GM19452 (cell line): Measurements from ENCODE around the gene PLAGL1.
A peak's percentile ranks its signal among the peaks of the same experiment; 100 is the strongest.
"Not testable (repeated sequence)": the region's sequence is repeated elsewhere in the genome, so short reads cannot be mapped to it uniquely, and the experiment has no call there.

Experiments used
- ATAC-seq: cut with Tn5 transposase; IDR thresholded peaks from one replicate; pipeline ENCODE4 v1.9.1; 2021; ENCODE audit not compliant: unreplicated experiment

The PLAGL1 gene

DNA sequence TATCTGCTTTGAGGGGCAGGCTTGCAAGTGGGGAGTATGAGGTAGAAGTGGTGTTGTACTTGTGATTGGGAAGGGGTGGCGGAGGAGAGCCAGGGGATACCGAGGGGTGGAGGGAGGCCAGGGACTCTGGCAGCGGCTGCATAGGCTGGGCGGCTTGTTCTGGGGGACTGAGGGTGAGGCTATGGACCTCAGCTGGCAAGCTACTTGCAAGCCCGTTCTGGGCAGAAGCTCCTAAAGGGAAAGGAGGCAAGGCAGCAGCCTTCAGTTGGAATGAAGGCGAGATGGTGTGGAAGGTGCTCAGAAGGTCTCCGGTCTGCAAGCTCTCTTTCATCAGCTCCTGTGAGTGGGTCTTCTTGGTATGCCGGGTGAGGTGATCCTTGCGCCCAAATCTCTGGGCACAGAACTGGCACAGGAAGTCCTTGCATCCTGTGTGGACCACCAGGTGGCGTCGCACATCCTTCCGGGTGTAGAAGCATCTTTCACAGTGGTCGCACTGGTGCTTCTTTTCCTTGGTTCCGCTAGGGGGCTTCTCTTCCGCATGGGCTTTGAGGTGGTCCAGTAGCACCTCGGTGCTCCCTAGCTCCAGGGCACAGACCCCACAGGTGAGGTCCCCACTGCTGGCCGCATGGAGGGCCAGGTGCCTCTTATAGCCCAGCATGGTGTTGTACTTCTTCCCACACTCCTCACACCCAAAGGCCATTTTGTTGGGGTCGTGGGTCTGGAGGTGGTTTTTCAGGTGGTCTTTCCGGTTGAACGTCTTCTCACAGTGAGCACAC, 66.0 kb downstream of the PLAGL1 start:
- peak; percentile 61 for ATAC-seq

DNA sequence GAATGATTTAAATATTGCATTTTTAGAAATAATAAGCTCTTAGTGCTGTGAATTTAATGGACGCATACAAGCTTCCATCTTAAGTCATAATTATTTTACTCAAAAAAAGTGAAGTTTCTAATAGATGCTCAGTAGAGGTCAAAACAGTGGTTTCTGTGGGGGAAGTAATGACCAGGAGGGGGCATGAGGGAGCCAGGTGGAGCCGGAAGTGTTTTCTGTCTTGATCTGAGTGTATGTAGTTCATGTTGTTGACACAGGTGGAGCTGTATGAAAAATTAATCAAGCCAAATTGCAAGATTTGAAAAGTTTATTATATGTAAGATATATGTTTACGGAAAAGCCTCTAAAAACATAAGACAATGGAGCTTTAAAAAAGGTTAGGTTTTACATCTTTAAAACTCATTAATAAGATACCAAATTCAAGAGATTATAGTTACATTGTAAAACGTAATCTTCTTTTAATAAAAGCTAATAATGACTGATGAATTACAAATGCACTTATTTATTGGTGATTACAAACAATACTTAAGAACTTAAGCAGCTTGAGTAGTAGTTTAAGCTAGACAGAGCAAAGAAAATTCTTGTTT, 68.0 kb downstream of the PLAGL1 start:
- peak; percentile 98 for ATAC-seq

DNA sequence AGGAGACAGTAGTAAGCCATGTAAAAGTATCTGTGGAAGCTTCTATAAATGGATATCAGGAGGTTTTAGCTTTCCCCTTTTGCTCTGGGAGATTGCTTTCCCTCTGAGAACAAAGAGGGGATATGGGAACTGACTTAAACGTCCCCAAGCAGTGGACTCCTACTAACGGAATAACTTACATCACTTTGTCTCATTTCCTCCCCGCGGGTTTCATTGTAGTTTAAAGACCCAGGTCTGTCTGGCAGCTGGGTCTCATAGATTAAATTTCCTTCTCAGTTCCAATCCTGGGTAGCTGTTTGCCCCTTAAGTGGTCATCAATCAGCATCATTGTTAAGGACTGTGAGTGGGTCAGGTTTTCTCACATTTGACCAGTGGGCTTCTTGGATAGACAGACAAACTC, 68.7 kb downstream of the PLAGL1 start:
- ATAC-seq, result no peak

DNA sequence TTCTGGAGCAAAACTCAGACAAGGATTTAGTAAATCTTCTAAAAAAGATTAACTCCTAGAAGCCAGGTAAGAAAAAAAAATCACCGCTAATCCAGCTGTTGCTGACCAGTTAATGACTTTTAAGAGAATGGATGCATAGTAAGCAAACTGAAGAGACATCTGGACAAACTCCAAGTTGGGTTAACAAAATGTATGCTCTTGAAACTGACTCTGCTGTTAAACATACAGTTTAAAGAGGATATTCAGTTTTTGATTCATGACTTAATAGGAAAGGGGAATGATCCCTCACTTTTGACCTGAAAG, 70.4 kb downstream of the PLAGL1 start:
- no peak for ATAC-seq

DNA sequence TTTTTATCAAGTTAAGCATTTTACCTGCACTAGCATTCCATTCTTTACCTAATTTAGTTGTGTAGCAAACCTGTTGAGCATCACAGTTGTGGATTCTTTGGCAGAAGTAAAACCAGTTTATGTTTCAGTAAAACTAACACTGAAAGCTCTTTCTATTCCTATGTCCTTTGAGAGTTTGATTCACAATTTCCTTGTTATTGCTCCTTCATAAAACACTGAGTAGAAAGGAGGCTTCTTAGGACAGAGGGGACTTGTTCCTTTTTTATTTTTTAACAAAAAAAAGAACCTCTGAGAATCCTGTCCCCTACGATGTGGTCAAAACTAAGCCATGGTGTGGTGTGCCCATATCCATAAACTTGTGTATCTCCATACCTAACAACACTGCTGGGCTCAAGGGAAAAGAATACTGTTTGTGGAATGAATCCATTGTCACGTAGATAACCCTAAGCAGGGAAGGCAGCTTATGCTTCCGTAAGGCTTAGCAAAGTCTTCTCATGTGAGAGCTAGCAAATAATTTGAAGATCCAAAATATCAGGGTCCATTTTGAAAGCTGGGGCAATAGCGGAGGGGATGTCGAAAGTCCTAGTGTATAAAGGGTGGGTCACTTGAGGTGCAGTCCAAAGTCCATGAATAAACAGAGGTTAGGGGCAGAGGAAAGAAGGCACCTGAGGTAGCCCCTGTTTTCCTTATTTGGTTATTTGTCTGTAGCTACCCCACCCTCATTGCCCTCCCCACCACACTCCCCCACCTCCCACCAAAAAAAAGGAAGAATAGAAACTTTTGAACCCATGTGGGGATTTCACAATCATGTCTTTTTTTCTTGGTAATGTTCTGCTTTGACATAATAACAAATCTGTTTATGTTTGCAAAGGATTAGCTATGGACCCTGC, 71.0 kb downstream of the PLAGL1 start:
- ATAC-seq, result no peak

DNA sequence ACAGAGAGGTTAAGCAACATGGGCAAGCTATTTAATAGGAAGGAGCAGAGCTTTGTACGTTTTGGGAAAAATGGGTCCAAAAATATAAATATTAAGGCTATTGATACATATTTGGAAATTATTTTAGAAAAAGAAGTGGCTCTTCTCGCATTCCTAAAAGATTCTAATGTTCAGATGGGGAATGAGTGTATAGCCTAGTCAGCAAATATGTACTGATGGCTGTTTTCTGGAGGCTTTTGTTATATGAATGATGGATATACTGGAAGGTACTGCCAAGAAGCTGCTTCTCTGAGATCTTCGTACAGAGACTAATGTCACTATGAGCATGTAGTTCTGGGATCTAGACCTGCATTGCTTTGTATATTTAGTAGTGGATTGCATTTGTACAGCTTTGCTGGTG, 71.7 kb downstream of the PLAGL1 start:
- ATAC-seq, result no peak

DNA sequence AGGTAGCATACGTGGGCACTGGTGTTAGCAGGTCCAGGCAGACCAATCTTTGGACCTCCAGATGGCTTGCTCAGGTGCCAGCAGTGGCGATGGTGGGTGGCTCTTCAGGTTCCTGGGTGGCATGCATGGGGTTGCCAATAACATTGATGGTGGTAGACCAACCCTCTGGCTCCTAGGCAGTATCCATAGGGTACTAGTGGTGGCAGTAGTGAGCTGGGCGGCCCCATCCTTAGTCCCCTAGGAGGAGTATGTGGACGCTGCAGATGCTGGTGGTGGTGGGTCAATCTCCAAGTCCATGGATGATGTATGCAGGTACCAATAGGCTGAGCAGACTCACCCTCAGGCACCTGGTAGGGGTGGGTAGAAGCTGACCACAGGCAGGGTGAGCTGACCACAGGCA, 73.2 kb downstream of the PLAGL1 start:
- no peak for ATAC-seq

DNA sequence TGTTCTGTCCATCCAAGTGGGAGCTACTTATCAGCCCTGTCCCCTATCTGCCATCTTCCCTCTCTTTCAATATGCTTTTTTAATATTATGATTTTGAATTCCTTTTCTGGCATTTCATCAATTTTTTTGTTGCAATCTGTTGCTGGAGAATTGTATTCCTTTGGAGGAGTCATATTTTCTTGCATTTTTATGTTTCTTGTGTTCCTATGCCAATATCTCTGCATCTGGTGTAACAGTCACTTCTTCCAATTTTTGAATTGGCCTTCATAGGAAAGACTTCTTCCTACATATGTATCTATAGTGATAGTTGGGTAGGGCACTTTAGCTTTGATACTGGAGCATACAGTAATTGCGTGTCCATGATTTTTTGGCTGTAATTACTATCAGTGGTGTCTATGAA, 73.7 kb downstream of the PLAGL1 start:
- no peak for ATAC-seq

DNA sequence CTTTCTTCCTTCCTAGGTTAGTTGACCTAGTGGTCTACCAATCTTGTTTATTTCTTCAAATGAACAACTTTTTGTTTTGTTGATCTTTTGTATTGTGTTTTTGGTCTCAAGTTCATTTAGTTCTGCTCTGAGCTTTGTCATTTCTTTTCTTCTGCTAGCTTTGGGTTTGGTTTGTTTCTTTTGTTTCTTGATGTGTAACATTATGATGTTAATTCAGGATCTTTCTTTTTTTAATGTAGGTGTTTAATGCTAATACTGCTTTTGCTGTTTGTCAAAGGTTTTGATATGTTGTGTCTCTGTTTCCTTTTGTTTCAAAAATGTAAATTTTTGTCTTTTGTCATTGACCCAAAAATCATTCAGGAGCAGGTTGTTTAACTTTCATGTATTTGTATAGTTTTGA, 78.1 kb downstream of the PLAGL1 start:
- no peak for ATAC-seq

DNA sequence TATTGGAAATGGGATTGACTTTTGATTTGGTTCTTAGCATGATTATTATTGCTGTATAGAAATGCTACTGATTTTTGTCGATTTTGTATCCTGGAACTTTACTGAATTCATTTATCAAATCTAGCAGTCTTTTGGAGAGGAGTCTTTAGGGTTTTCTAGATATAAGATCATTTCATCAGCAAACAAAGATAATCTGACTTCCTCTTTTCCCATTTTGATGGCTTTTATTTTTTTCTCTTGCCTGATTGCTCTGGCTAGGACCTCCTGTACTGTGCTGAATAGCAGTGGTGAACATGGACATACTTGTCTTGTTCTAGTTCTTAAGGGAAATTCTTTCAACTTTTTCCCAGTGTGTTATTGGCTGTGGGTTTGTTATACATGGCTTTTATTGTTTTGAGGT, 79.2 kb downstream of the PLAGL1 start:
- ATAC-seq, result no peak

DNA sequence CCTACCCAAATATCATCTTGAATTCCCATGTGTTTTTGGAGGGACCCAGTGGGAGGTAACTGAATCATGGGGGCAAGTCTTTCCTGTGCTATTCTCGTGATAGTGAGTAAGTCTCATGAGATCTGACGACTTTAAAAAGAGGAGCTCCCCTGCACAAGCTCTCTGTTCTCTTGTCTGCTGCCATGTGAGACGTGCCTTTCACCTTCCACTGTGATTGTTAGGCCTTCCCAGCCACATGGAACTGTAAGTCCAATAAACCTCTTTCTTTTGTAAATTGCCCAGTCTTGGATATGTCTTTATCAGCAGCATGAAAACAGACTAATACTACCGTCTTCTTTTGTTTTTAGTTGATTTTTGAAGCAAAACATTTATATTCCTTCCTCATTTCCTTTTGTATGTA, 91.0 kb downstream of the PLAGL1 start:
- ATAC-seq, result not testable (repeated sequence)

DNA sequence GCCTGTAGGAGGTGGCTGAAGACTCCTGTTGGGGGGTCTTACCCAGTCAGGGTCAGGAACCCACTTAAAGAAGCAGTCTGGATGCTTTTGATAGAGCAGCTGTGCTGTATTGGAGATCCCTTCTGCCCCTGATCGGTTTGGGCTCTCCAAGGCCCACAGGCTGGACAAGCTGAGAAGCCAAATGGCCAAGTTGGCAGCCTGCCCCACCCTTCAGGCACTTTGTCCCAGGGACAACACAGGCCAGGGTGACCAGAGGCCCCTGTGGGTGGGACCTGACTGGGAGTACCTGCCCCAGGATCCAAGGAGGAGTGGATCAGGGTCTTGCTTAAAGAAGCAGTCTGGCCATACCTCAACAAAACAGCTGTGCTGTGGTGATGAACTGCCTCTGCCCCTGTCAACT, 95.4 kb downstream of the PLAGL1 start:
- no peak for ATAC-seq

DNA sequence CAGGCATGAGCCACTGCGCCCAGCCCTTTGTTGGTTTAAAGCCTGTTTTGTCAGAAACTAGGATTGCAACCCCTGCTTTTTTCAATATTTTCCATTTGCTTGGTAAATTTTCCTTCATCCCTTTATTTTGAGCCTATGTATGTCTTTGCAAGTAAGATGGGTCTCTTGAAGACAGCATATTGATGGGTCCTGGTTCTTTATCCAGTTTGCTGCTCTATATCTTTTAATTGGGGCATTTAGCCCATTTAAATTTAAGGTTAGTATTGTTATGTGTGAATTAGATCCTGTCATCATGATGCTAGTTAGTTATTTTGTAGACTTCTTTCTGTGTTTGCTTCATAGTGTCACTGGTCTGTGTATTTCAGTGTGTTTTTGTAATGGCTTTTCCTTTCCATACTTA, 97.0 kb downstream of the PLAGL1 start:
- ATAC-seq, result no peak

DNA sequence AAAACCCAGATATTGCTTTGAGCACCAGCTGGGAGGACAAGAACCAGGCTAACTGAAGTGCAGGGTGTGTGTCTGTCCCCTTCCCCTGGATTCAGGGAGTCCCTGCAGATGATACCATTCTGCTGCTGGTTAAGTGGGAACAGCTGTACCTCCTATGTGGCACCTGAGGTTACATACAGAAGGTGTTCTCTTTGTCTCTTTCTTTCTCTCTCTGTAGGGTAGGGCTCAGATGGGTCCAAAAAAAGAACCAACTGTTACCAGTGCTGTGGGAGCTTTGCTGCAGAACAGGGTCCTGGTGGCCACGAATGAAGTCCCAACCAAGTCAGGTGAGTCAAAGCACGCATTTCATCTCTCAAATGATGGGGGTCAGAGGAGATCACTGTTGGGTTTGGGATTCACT, 105.2 kb downstream of the PLAGL1 start:
- ATAC-seq, result no peak

DNA sequence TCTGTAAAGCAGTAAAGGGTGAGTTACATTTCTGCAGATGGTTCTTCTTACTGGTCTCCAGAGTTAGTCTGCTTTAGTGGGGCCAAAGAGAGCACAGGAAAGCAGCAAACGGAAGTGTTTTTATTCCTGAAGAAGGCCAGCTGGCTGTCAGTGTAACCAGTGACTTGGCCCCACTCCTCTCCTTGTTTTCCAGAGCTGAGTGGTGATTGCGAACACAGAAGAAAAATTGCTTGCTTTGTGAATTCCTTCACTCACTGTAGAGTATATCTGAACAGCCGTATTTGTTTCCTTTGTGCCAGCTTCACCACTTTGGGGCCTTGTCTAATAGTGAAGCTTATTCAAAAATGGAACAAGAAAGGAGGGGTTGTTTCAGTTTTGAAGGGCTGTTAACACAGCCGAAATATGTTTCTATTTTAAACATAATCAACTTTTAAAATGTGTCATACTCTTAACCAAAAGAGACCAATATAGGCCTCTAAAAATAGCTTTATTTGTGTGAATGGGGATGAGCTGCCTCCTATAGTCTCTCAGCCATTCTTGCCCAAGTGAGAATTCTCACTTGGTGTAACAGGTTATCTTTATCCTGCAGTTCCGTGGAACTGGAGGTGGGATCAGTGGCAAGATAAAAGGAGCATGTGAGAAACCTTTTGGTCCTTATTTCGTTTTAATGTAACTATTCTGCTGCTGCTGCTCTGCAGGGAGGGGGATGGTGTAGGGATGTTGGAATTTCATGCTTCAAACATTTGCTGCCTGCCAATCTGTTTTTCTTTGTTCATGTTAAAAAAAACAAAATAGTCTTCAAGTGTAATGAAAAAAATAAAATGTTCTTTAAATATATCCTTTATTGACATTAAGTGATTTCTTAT, 105.9 kb downstream of the PLAGL1 start:
- ATAC-seq, result peak; percentile 91

DNA sequence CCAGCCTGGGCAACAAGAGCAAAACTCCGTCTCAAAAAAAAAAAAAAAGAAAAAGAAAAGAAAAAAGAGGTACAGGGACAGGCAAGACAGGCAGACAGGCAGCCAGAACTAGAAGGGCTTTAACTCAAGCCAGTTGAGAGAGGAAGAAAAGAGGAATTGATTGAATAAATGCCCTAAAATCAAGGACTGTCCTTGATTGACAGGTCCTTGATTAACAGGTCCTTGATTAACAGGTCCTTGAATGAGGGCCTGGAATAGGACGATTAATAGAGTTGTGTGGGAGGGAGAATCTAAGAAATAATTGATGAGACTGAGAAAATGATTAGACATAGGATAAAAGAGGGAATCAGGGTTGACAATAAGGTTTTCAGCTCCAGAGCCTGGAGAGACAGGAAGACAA, 107.7 kb downstream of the PLAGL1 start:
- ATAC-seq, result no peak

DNA sequence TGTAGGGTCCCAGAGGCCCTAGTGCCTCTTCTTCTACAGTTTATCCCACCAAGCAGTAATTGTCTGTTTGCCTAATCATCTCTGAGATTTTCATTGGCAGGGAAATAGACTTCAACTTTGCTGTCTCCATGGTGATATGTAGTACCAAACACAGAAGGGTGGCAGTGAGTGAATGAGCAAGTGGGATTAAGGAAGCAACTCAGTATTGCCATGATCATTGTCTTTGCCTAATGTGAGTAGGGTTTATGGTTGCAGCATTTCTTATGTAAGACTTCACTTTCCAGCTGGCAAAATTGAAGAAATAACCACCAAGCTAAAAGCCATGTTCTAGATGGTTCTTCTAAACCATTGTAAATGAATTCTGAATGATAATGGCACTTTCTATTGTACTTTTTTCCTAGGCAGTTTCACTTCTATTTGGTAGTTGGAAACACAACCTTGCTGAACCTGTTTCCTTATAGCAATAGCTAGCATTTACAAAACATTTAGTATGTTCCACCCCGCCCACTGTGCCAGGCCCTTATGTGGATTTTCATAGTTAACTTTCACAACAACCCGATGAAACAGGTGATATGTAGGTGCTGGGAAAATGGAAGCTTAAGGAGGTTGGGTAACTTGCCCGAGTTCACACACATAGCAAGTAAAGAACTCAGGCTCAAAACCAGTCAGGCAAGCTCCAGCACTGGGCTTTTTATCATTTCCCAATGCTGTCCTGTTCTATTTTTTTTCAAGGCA, 111.8 kb downstream of the PLAGL1 start:
- ATAC-seq, result no peak

DNA sequence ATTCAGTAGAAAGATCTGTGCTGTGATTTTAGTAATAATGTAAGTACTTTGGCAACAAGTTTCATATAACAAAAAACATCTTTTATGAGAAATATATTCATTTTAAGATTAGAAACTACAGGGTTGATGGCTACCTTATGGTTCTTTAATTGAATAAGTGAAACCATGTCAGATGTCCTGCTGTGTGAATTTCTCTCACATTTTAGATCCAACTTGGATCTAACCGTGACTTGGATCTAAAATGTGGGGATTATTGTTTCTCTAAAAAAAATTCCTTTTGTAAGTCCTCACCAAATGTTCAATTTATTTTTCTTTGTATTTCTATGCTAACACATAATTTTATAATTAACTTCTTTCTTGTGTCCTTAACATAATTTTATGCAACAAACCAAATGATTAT, 113.4 kb downstream of the PLAGL1 start:
- ATAC-seq, result no peak
